ENCODE results near the gene CDH20. TPM values are rescaled to one million over a fixed set of nuclear protein-coding genes. Genes with fewer than 3 reads are reported as not detected.

The CDH20 gene
- total RNA-seq, 1 donor from 2014 or later: 0.63 TPM

DNA sequence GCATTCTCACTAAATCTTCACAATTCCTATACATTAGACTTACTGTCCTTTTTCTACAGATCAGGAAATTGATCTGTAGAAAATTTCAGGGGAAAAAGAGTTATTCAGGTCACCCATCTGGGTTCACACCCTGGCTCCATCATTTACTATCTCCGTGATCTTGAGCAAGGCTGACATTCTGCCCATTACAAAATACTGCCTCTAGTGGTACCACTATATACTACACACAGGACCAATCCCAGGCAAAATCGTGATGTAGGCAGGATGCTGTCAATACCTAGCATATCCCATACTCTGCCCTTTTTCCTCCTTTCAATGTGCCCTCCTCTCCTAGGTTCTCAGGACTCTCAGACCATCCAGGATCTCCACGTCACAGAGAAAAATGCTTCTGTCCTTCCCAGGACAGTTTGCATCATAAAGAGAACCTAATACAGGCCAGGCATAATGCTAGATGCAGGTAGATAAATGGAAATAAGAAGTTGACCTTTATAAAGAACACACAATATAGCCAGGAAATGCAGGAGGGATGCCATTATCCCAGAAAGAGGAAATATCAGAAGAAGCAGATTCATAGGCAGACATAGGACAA, 101.9 kb downstream of the CDH20 start:
- Mint-ChIP-seq H3K4me3 (no peak overlapping the region), H3K27ac (ENCODE audit: unreplicated experiment) (no peak overlapping the region), H3K27me3 (ENCODE audit: low read depth) (no peaks in the 10 kb centered on the region), H3K36me3 (ENCODE audit: low read depth) (no peaks in the 10 kb centered on the region), H3K9me3 (no peaks in the 10 kb centered on the region), H3K4me1 (no peaks in the 10 kb centered on the region)
- TF ChIP-seq, protein P1, sequence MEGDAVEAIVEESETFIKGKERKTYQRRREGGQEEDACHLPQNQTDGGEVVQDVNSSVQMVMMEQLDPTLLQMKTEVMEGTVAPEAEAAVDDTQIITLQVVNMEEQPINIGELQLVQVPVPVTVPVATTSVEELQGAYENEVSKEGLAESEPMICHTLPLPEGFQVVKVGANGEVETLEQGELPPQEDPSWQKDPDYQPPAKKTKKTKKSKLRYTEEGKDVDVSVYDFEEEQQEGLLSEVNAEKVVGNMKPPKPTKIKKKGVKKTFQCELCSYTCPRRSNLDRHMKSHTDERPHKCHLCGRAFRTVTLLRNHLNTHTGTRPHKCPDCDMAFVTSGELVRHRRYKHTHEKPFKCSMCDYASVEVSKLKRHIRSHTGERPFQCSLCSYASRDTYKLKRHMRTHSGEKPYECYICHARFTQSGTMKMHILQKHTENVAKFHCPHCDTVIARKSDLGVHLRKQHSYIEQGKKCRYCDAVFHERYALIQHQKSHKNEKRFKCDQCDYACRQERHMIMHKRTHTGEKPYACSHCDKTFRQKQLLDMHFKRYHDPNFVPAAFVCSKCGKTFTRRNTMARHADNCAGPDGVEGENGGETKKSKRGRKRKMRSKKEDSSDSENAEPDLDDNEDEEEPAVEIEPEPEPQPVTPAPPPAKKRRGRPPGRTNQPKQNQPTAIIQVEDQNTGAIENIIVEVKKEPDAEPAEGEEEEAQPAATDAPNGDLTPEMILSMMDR (conservative IDR thresholded peaks at IDR 0.05): peak; percentile 71
- no peak for DNase-seq (ENCODE audit: low read depth, low spot score)

DNA sequence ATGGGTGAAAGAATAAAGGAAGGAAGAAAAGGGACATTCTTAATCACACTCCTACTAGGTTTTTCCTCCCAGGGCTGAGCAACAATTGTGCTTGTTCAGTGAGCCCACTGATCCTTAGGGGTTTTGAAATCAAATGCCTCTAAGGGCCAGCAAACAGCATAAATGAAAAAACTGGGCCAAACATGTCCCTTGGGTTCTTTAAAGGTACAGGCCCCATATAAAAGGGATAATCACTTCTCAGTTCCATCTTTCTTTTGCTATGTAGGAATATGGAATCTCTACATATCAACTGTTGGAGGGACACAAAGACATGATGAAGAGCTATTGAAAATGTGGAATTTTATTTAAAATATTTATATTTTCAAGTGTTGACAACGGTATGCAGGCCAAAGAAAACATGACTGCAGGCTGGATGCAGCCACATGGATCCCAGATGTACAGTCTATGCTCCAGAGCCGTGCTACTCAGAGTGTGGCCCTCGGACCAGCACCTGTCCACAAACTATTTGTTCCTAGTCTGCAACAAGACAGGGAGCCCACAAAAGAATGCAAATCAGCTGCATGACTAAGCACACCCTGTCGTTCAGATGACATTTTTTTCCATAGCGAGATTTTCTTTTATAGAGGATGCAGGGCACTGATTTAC, 110.0 kb downstream of the CDH20 start:
- no peak for DNase-seq (ENCODE audit: low read depth, low spot score)
- no peaks in the 10 kb centered on the region for H3K27me3 Mint-ChIP-seq (ENCODE audit: low read depth)
- H3K4me3 Mint-ChIP-seq: no peak overlapping the region
- no peaks in the 10 kb centered on the region for H3K36me3 Mint-ChIP-seq (ENCODE audit: low read depth)
- H3K27ac Mint-ChIP-seq (ENCODE audit: unreplicated experiment): no peak overlapping the region
- H3K9me3 Mint-ChIP-seq: peaks cover 3% of the 10 kb centered on the region
- peaks cover 8% of the 10 kb centered on the region for H3K4me1 Mint-ChIP-seq
- TF ChIP-seq, protein P1 (conservative IDR thresholded peaks at IDR 0.05): no peak

DNA sequence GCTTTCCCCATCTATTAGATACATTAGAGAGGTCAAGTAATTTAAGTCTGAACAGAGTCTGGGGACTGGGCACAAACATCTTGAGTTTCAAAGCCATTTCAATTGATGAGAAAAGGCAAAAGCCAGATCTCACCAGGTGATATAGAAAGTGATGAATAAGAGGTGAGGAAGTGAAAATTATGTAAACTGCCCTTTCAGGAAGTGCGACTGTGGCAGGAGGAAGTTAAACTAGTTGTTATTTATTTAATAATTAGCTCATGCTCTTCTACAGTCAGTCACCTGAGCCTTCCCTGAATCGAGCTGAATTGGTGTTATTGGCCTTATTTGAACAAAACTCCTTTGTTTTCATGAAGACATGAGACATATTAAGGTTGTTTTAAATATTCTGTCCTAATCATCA, 115.1 kb downstream of the CDH20 start:
- no peak overlapping the region for H3K4me3 Mint-ChIP-seq
- no peak for DNase-seq (ENCODE audit: low read depth, low spot score)
- H3K27ac Mint-ChIP-seq (ENCODE audit: unreplicated experiment): no peak overlapping the region
- H3K27me3 Mint-ChIP-seq (ENCODE audit: low read depth): no peaks in the 10 kb centered on the region
- peaks cover 3% of the 10 kb centered on the region for H3K9me3 Mint-ChIP-seq
- no peaks in the 10 kb centered on the region for H3K36me3 Mint-ChIP-seq (ENCODE audit: low read depth)
- TF ChIP-seq, protein P1 (conservative IDR thresholded peaks at IDR 0.05): no peak
- no peaks in the 10 kb centered on the region for H3K4me1 Mint-ChIP-seq

DNA sequence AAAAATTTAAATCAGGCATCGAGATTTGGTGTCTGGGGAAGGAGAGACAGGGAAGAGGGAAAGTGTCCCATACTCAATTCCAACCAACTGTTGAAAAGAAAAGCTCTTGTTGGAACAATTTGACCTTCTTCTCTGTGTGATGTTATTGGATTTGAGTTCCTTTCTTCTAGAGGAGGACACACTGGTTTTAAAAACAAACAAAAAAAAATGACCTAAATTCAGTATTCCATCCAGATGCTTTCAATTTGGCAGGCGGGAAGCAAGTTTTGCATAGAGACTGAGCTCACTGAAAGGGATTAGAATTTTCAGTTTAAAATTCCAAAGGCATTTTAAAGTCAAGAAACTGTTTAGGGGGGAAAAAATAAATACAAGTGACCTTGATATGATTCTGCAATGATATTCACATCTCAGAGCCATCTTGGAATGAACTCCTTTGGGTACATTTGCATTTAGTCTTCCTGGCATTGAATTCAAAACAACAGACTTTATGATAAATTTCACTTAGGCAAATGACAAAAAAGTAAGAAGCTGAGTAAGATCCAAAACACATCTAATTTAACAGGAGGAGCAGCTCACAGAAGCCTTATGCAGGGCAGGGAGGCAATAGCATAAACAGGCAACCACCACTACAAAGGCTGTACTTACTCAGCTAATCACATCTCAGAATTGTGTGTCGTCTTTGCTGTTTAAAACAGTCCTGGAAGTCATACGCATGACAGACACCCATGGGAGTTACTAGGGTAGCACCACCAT, 126.8 kb downstream of the CDH20 start:
- peaks cover 2% of the 10 kb centered on the region for H3K27me3 Mint-ChIP-seq (ENCODE audit: low read depth)
- TF ChIP-seq, protein P1 (conservative IDR thresholded peaks at IDR 0.05): no peak
- H3K36me3 Mint-ChIP-seq (ENCODE audit: low read depth): no peaks in the 10 kb centered on the region
- H3K4me1 Mint-ChIP-seq: peaks cover 3% of the 10 kb centered on the region
- H3K9me3 Mint-ChIP-seq: no peaks in the 10 kb centered on the region
- no peak overlapping the region for H3K27ac Mint-ChIP-seq (ENCODE audit: unreplicated experiment)
- no peak overlapping the region for H3K4me3 Mint-ChIP-seq
- no peak for DNase-seq (ENCODE audit: low read depth, low spot score)

DNA sequence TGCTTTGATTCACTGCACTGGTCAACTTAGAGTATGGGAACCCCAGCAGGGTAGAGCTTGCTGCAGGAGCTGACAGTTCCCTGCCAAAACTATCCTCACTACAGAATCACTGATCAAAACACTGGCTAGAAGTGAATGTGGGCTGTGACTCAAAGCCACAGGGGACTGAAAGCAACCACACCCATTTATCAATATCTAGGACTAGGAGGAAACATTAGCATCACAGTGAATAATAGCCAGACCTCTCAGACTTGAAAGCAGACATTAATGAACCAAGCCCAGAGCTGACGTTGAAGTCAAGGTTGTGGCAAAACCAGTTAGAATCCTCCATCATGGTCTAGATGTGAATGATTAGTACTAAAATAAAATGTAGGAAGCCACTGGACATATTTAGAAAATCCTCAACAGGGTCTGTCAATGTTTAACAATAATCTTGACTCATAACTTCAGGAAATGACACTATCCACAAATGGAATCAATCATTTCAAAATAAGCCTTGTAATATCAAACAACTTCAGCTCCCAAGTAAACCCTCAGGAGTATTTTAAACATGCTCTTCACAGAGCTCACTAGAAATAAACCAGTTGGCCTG, 131.4 kb downstream of the CDH20 start:
- no peak overlapping the region for H3K27ac Mint-ChIP-seq (ENCODE audit: unreplicated experiment)
- no peak for DNase-seq (ENCODE audit: low read depth, low spot score)
- H3K27me3 Mint-ChIP-seq (ENCODE audit: low read depth): no peaks in the 10 kb centered on the region
- TF ChIP-seq, protein P1 (conservative IDR thresholded peaks at IDR 0.05): no peak
- no peak overlapping the region for H3K4me3 Mint-ChIP-seq
- peaks cover 7% of the 10 kb centered on the region for H3K4me1 Mint-ChIP-seq
- H3K9me3 Mint-ChIP-seq: no peaks in the 10 kb centered on the region
- H3K36me3 Mint-ChIP-seq (ENCODE audit: low read depth): no peaks in the 10 kb centered on the region

Data from neural crest cell (in vitro differentiated cells).